Endodermal cell (in vitro differentiated cells): Measurements from ENCODE around the gene KRTAP5-4. TPM values are rescaled to one million over a fixed set of nuclear protein-coding genes. Genes with fewer than 3 reads are reported as not detected.

ENCODE experiments used
- DNase-seq: peaks from one replicate; pipeline ENCODE4 v3.0.0-alpha.2; 2017
- H3K27ac ChIP-seq: 2 replicates; pipeline ENCODE4 v1.5.1; 2013; ENCODE audit warnings: mild to moderate bottlenecking, low read depth, low read length, moderate library complexity
- H3K27me3 ChIP-seq: 2 replicates; pipeline ENCODE4 v1.6.1; 2013; ENCODE audit warnings: mild to moderate bottlenecking, low read length, moderate library complexity; ENCODE audit not compliant: insufficient read depth, control insufficient read depth, poor library complexity, severe bottlenecking
- H3K36me3 ChIP-seq: 2 replicates; pipeline ENCODE4 v1.7.0; 2013; ENCODE audit warnings: mild to moderate bottlenecking, low read length, moderate library complexity; ENCODE audit not compliant: control insufficient read depth, insufficient read depth
- H3K4me1 ChIP-seq: one replicate; pipeline ENCODE4 v1.7.0; 2013; ENCODE audit warnings: low read length; ENCODE audit not compliant: control insufficient read depth, insufficient read depth
- H3K4me3 ChIP-seq: 2 replicates; pipeline ENCODE4 v1.5.1; 2013; ENCODE audit warnings: mild to moderate bottlenecking, low read length, moderate library complexity
- H3K9ac ChIP-seq: 2 replicates; pipeline ENCODE4 v1.6.1; 2013; ENCODE audit warnings: mild to moderate bottlenecking, low read length, moderate library complexity; ENCODE audit not compliant: poor library complexity, severe bottlenecking; ENCODE audit errors: extremely low read depth
- H3K9me3 ChIP-seq: 2 replicates; pipeline ENCODE4 v1.6.1; 2013; ENCODE audit warnings: mild to moderate bottlenecking, low read length, moderate library complexity; ENCODE audit not compliant: control insufficient read depth
- H3K27ac Mint-ChIP-seq: 2 replicates; pipeline ENCODE4 v1.8.0; 2020; ENCODE audit warnings: mixed read lengths
- H3K27me3 Mint-ChIP-seq: 2 replicates; pipeline ENCODE4 v1.8.0; 2021; ENCODE audit warnings: mild to moderate bottlenecking, mixed read lengths; ENCODE audit not compliant: insufficient read depth
- H3K36me3 Mint-ChIP-seq: 2 replicates; pipeline ENCODE4 v1.8.0; 2020; ENCODE audit warnings: low read depth, mixed read lengths
- H3K4me1 Mint-ChIP-seq: 2 replicates; pipeline ENCODE4 v1.8.0; 2020; ENCODE audit warnings: mixed read lengths
- H3K4me3 Mint-ChIP-seq: 2 replicates; pipeline ENCODE4 v1.8.0; 2020; ENCODE audit warnings: mild to moderate bottlenecking, moderate library complexity, mixed read lengths
- H3K9me3 Mint-ChIP-seq: 2 replicates; pipeline ENCODE4 v1.8.0; 2020; ENCODE audit warnings: mild to moderate bottlenecking, mixed read lengths
- CTCF ChIP-seq: fragments of 200-600 bp; sonication (generic); conservative IDR thresholded peaks from 2 replicates; pipeline ENCODE4 v1.5.0; 2021; ENCODE audit warnings: antibody characterized with exemption, mild to moderate bottlenecking
- WGBS, 2 experiments: methylation state at CpG; one replicate each; pipeline versions ENCODE4 v1.1.5 to v1.1.7; 2013; ENCODE audit warnings: missing lambda C conversion rate in 2 of 2, mixed read lengths in 1 of 2; ENCODE audit not compliant: insufficient coverage in 1 of 2, insufficient read length in 1 of 2; 5-methylcytosine and 5-hydroxymethylcytosine counted together
- total RNA-seq, 2 donors: library from RNA; stranded (reverse); fragmentation: NEBNext Ultra II Directional in 1 of 2; extraction: Animal tissue kit (Norgen Biotek cat#: 25700) in 1 of 2; gene quantifications; 2 replicates in 1 of 2; 3 replicates in 1 of 2; pipeline ENCODE4 v1.2.1, GENCODE V29; 2021

KRTAP5-4 gene
- total RNA-seq, 2 donors from 2014 or later: not detected

- Mint-ChIP-seq H3K27me3 (peaks cover 44% of the 10 kb centered on the region), H3K4me1 (peaks cover 2% of the 10 kb centered on the region), H3K4me3 (no peak overlapping the region), H3K36me3 (no peaks in the 10 kb centered on the region), H3K9me3 (no peaks in the 10 kb centered on the region), H3K27ac (no peak overlapping the region)
- 89 to 95% methylated on average over 6 to 11 of the region's 11 CpGs for WGBS, 2 experiments
- Histone ChIP-seq H3K27ac (no peak overlapping the region), H3K27me3 (peaks cover 25% of the 10 kb centered on the region), H3K9ac (no peak overlapping the region), H3K9me3 (no peaks in the 10 kb centered on the region), H3K36me3 (no peaks in the 10 kb centered on the region), H3K4me1 (no peaks in the 10 kb centered on the region), H3K4me3 (no peak overlapping the region)
- TF ChIP-seq CTCF: no peak
- DNase-seq: no peak
Measured at GRCh38 chr11:1632053-1632714, 10.2 kb upstream of the KRTAP5-4 start.

- no peak for TF ChIP-seq CTCF
- no peak overlapping the region for H3K27ac Mint-ChIP-seq
- Histone ChIP-seq H3K36me3 (no peaks in the 10 kb centered on the region), H3K27ac (no peak overlapping the region), H3K4me3 (no peak overlapping the region), H3K9me3 (no peaks in the 10 kb centered on the region), H3K9ac (no peak overlapping the region), H3K27me3 (peaks cover 25% of the 10 kb centered on the region), H3K4me1 (no peaks in the 10 kb centered on the region)
- H3K36me3 Mint-ChIP-seq: no peaks in the 10 kb centered on the region
- H3K27me3 Mint-ChIP-seq: peaks cover 47% of the 10 kb centered on the region
- no peak for DNase-seq
- H3K9me3 Mint-ChIP-seq: no peaks in the 10 kb centered on the region
- H3K4me1 Mint-ChIP-seq: peaks cover 2% of the 10 kb centered on the region
- no peak overlapping the region for H3K4me3 Mint-ChIP-seq
- WGBS, 2 experiments: 92 to 95% methylated on average over 12 to 13 of the region's 13 CpGs
Measured at GRCh38 chr11:1631066-1631568, 9.2 kb upstream of the KRTAP5-4 start.

GRCh38 chr11:1630271-1630670, 8.3 kb upstream of the KRTAP5-4 start:
- H3K9me3 ChIP-seq: no peaks in the 10 kb centered on the region
- H3K9ac ChIP-seq: no peak overlapping the region
- DNase-seq: no peak
- no peak overlapping the region for H3K4me3 ChIP-seq
- no peak for TF ChIP-seq CTCF
- H3K4me3 Mint-ChIP-seq: no peak overlapping the region
- no peaks in the 10 kb centered on the region for H3K9me3 Mint-ChIP-seq
- peaks cover 2% of the 10 kb centered on the region for H3K4me1 Mint-ChIP-seq
- no peaks in the 10 kb centered on the region for H3K36me3 Mint-ChIP-seq
- H3K4me1 ChIP-seq: no peaks in the 10 kb centered on the region
- peaks cover 25% of the 10 kb centered on the region for H3K27me3 ChIP-seq
- no peaks in the 10 kb centered on the region for H3K36me3 ChIP-seq
- peaks cover 45% of the 10 kb centered on the region for H3K27me3 Mint-ChIP-seq
- H3K27ac ChIP-seq: no peak overlapping the region
- no peak overlapping the region for H3K27ac Mint-ChIP-seq
- WGBS, 2 experiments: 83 to 90% methylated on average over 2 of the region's 2 CpGs
